ENCODE data around the gene HGFAC. TPM values are rescaled to one million over a fixed set of nuclear protein-coding genes. Genes with fewer than 3 reads are reported as not detected.

The HGFAC gene
- total RNA-seq, 2 experiments from 2014 or later: 0.25 to 0.75 TPM

- Histone ChIP-seq H3K4me3 (ENCODE audit: low read length) (no peak overlapping the region), H3K36me3 (ENCODE audit: insufficient read depth, low read length) (no peaks in the 10 kb centered on the region), H3K27ac (ENCODE audit: low read depth in 1 of 2, low read length in 2 of 2) (no peak overlapping the region), H3K27me3 (ENCODE audit: control insufficient read depth in 1 of 2, insufficient read depth in 2 of 2, low read length in 2 of 2) (peaks cover 28 to 30% of the 10 kb centered on the region in 2 experiments), H3K4me1 (ENCODE audit: insufficient read depth, low read length) (peaks cover 22% of the 10 kb centered on the region), H3K9me3 (ENCODE audit: control insufficient read depth in 1 of 2, insufficient read depth in 1 of 2, low read length in 2 of 2) (peaks cover 0 to 12% of the 10 kb centered on the region in 2 experiments)
- ChIA-PET CTCF (no interaction called here), POLR2A (no interaction called here)
- no peaks in the 10 kb centered on the region for H3K36me3 Mint-ChIP-seq (ENCODE audit: low read depth)
- peaks cover 29% of the 10 kb centered on the region for H3K27me3 Mint-ChIP-seq
- no peaks in the 10 kb centered on the region for H3K9me3 Mint-ChIP-seq
- ATAC-seq (ENCODE audit: poor library complexity) (no peak), DNase-seq (no peak)
- H3K4me1 Mint-ChIP-seq (ENCODE audit: low read depth): no peaks in the 10 kb centered on the region
- H3K4me3 Mint-ChIP-seq: no peak overlapping the region
- intact Hi-C loops (cut with DNase I, micrococcal nuclease): no loop called here
- no peak for TF ChIP-seq CTCF (IDR thresholded peaks at IDR 0.05)
- no peak overlapping the region for H3K27ac Mint-ChIP-seq
Measured at GRCh38 chr4:3483471-3483921, 41.7 kb downstream of the HGFAC start.

GRCh38 chr4:3484057-3484973 is 42.5 kb downstream of the HGFAC start:
- Histone ChIP-seq H3K27ac (ENCODE audit: low read depth in 1 of 2, low read length in 2 of 2) (no peak overlapping the region), H3K4me1 (ENCODE audit: insufficient read depth, low read length) (peaks cover 22% of the 10 kb centered on the region), H3K9me3 (ENCODE audit: control insufficient read depth in 1 of 2, insufficient read depth in 1 of 2, low read length in 2 of 2) (peaks cover 0 to 12% of the 10 kb centered on the region in 2 experiments), H3K4me3 (ENCODE audit: low read length) (no peak overlapping the region), H3K27me3 (ENCODE audit: control insufficient read depth in 1 of 2, insufficient read depth in 2 of 2, low read length in 2 of 2) (peaks cover 28 to 30% of the 10 kb centered on the region in 2 experiments), H3K36me3 (ENCODE audit: insufficient read depth, low read length) (no peaks in the 10 kb centered on the region)
- Mint-ChIP-seq H3K36me3 (ENCODE audit: low read depth) (no peaks in the 10 kb centered on the region), H3K4me3 (no peak overlapping the region), H3K27ac (no peak overlapping the region), H3K4me1 (ENCODE audit: low read depth) (no peaks in the 10 kb centered on the region), H3K27me3 (peaks cover 38% of the 10 kb centered on the region), H3K9me3 (no peaks in the 10 kb centered on the region)
- intact Hi-C loops (cut with DNase I, micrococcal nuclease): no loop called here
- CTCF ChIA-PET: no interaction called here
- TF ChIP-seq CTCF (IDR thresholded peaks at IDR 0.05): no peak
- POLR2A ChIA-PET: no interaction called here
- DNase-seq (no peak), ATAC-seq (ENCODE audit: poor library complexity) (no peak)

- TF ChIP-seq CTCF (IDR thresholded peaks at IDR 0.05): no peak
Measured at GRCh38 chr4:3485011-3485791, 43.4 kb downstream of the HGFAC start.

More at GRCh38 chr4:3485011-3485791, 43.4 kb downstream of the HGFAC start:
- Mint-ChIP-seq H3K27ac (no peak overlapping the region), H3K9me3 (no peaks in the 10 kb centered on the region), H3K4me1 (ENCODE audit: low read depth) (no peaks in the 10 kb centered on the region), H3K36me3 (ENCODE audit: low read depth) (no peaks in the 10 kb centered on the region), H3K4me3 (no peak overlapping the region), H3K27me3 (peaks cover 45% of the 10 kb centered on the region)
- CTCF ChIA-PET: no interaction called here
- Histone ChIP-seq H3K27me3 (ENCODE audit: control insufficient read depth in 1 of 2, insufficient read depth in 2 of 2, low read length in 2 of 2) (peaks cover 26 to 30% of the 10 kb centered on the region in 2 experiments), H3K4me1 (ENCODE audit: insufficient read depth, low read length) (peaks cover 22% of the 10 kb centered on the region), H3K9me3 (ENCODE audit: control insufficient read depth in 1 of 2, insufficient read depth in 1 of 2, low read length in 2 of 2) (peaks cover 0 to 12% of the 10 kb centered on the region in 2 experiments), H3K36me3 (ENCODE audit: insufficient read depth, low read length) (no peaks in the 10 kb centered on the region), H3K27ac (ENCODE audit: low read depth in 1 of 2, low read length in 2 of 2) (no peak overlapping the region), H3K4me3 (ENCODE audit: low read length) (no peak overlapping the region)
- intact Hi-C loops (cut with DNase I, micrococcal nuclease): no loop called here
- POLR2A ChIA-PET: no interaction called here
- ATAC-seq (ENCODE audit: poor library complexity) (no peak), DNase-seq (no peak)

Data from CD4-positive, alpha-beta T cell (primary cell).